ENCODE data around the gene SURF2.

The SURF2 gene

GRCh38 chr9:133397370-133397769, 41.0 kb downstream of the SURF2 start:
- in situ Hi-C loops (cut with MboI; ENCODE audit: low sequenced_read_pairs), result no loop called here

- in situ Hi-C loops (cut with MboI; ENCODE audit: low sequenced_read_pairs), result no loop called here
Observed at GRCh38 chr9:133397895-133398294, 41.5 kb downstream of the SURF2 start.

GRCh38 chr9:133400292-133400691, 43.9 kb downstream of the SURF2 start:
- in situ Hi-C loops (cut with MboI; ENCODE audit: low sequenced_read_pairs), result no loop called here

- in situ Hi-C loops (cut with MboI; ENCODE audit: low sequenced_read_pairs), result no loop called here
Observed at GRCh38 chr9:133401588-133401987, 45.2 kb downstream of the SURF2 start.

GRCh38 chr9:133402689-133403088, 46.3 kb downstream of the SURF2 start:
- in situ Hi-C loops (cut with MboI; ENCODE audit: low sequenced_read_pairs), result no loop called here

- in situ Hi-C loops (cut with MboI; ENCODE audit: low sequenced_read_pairs), result no loop called here
Observed at GRCh38 chr9:133403766-133404453, 47.6 kb downstream of the SURF2 start.

- in situ Hi-C loops (cut with MboI; ENCODE audit: low sequenced_read_pairs), result no loop called here
Observed at GRCh38 chr9:133404454-133405002, 48.2 kb downstream of the SURF2 start.

GRCh38 chr9:133405508-133406438, 49.4 kb downstream of the SURF2 start:
- in situ Hi-C loops (cut with MboI; ENCODE audit: low sequenced_read_pairs), result no loop called here

- in situ Hi-C loops (cut with MboI; ENCODE audit: low sequenced_read_pairs), result no loop called here
Observed at GRCh38 chr9:133406480-133407307, 50.3 kb downstream of the SURF2 start.

- in situ Hi-C loops (cut with MboI; ENCODE audit: low sequenced_read_pairs), result no loop called here
Observed at GRCh38 chr9:133408042-133408441, 51.7 kb downstream of the SURF2 start.

Data from HL-60/S4 (cell line).